ENCODE measurements around the gene CDX2.

DNA sequence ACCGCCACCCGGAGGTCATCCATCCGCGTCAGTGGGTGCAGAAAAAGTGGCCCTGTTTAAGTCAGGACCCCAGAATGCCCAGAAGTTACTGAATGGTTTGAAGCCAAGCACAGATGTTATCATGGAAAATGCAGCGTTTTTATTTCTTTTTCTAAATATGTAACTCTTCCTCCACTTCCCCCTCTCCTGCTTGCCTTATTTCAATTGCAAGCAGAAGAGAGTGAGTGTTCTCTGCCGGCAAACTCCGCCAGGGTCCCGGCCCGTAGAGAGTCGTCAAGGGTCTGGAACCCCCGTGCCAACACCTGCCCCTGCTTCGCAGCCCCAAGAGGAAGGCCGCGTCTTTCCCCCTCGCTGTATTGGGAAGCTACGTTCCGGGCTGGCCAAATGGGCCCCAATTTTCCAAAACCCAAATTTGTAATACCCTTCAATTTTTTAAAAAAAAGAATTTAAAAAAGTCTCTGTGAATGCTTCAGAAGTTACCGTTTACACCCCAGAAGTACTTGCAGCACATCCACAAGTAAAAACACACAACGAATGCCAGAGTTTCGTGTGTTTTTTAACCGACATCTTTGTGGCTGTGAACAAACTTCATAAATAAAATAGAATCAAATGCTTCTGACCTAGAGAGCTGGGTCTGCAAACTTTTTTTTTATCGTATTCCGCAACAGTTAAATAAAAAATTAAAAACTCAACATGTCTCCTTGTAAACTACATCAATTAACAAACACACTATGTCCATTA, 50.0 kb downstream of the CDX2 start:
- TF ChIP-seq, protein P1, sequence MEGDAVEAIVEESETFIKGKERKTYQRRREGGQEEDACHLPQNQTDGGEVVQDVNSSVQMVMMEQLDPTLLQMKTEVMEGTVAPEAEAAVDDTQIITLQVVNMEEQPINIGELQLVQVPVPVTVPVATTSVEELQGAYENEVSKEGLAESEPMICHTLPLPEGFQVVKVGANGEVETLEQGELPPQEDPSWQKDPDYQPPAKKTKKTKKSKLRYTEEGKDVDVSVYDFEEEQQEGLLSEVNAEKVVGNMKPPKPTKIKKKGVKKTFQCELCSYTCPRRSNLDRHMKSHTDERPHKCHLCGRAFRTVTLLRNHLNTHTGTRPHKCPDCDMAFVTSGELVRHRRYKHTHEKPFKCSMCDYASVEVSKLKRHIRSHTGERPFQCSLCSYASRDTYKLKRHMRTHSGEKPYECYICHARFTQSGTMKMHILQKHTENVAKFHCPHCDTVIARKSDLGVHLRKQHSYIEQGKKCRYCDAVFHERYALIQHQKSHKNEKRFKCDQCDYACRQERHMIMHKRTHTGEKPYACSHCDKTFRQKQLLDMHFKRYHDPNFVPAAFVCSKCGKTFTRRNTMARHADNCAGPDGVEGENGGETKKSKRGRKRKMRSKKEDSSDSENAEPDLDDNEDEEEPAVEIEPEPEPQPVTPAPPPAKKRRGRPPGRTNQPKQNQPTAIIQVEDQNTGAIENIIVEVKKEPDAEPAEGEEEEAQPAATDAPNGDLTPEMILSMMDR (IDR thresholded peaks at IDR 0.05; ENCODE audit: poor library complexity), result no peak
- no peak for TF ChIP-seq EZH2 (IDR thresholded peaks at IDR 0.05; ENCODE audit: borderline replicate concordance)
- no peak for TF ChIP-seq EZH2phosphoT487 (IDR thresholded peaks at IDR 0.05; ENCODE audit: low read depth, severe bottlenecking, unreplicated experiment)
